ENCODE measurements around the gene LPAR3.

LPAR3 gene

GRCh38 chr1:84892705-84893618, at the start of gene LPAR3:
TSS of gene LPAR3 (minus strand) at chr1:84893206. CDS start at chr1:84866120, 27,086 bp downstream.
- peak within 1 kb of the TSS; percentile 55 for H3K27ac ChIP-seq
- TF ChIP-seq CTCF (IDR thresholded peaks at IDR 0.05) (peak; percentile 58), ZFX (IDR thresholded peaks at IDR 0.05; ENCODE audit: borderline replicate concordance) (no peak)

DNA sequence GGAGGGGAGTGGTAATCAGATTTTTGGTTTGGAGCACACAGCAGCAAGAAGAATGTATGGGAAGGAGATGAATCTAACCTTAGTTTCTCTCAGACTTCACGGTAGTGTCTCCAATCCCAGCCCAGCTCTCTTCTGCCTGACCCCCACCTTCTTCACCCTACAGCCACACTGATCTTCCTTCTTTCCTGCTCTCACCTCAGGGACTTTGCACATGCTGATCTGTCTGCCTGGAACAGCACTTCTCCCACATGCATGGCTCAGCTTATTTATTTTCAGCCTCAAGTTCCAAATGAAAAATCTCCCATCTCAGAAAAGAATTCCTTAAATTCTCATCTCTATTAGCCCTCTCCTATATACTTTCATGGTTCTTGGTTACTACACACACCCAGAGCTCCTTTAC, 48.8 kb upstream of the LPAR3 start:
- no peak overlapping the region for H3K27ac ChIP-seq
- TF ChIP-seq ZFX (IDR thresholded peaks at IDR 0.05; ENCODE audit: borderline replicate concordance) (no peak), CTCF (IDR thresholded peaks at IDR 0.05) (no peak)

GRCh38 chr1:84940481-84940880, 47.5 kb upstream of the LPAR3 start:
- TF ChIP-seq CTCF (IDR thresholded peaks at IDR 0.05) (no peak), ZFX (IDR thresholded peaks at IDR 0.05; ENCODE audit: borderline replicate concordance) (no peak)
- H3K27ac ChIP-seq, result no peak overlapping the region

DNA sequence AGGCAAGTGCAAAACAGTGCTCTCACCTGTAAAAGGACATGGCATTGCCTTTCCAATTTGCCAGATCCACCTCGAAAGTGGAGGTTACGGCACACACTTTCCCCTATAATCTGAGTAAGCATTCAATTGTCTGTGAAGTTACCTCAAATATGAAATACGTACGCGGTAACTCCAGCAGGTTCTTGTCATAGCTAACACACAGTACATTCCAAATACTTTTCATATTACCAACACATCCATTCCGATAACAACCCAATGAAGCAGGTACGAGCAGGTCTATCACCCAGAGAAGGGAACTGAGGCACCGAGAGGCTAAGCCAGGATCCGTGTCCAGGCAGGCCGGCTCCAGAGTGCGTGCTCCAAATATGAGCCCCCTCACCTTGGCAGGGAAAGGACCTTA, 46.8 kb upstream of the LPAR3 start:
- TF ChIP-seq CTCF (IDR thresholded peaks at IDR 0.05), result no peak
- no peak for TF ChIP-seq ZFX (IDR thresholded peaks at IDR 0.05; ENCODE audit: borderline replicate concordance)
- H3K27ac ChIP-seq, result no peak overlapping the region

DNA sequence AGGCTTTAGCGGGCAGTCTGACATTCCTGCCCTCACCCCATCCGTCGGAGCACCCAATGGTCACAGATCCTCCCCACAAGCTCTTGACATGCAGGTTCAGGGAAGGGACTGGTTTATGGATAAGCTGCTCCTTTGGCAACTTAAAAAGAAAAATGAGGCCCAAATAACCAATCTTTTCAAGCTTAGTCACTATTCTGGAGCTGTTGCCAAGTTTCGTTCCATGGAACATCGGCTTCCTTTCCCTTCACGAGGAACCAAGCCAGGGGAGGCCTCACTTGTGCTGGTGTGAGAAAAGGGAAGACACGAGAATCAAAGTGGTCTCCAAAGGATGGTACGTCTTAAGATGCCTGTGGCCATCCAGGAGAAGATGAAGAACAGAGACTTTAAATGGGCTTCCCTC, 46.1 kb upstream of the LPAR3 start:
- no peak for TF ChIP-seq ZFX (IDR thresholded peaks at IDR 0.05; ENCODE audit: borderline replicate concordance)
- no peak for TF ChIP-seq CTCF (IDR thresholded peaks at IDR 0.05)

DNA sequence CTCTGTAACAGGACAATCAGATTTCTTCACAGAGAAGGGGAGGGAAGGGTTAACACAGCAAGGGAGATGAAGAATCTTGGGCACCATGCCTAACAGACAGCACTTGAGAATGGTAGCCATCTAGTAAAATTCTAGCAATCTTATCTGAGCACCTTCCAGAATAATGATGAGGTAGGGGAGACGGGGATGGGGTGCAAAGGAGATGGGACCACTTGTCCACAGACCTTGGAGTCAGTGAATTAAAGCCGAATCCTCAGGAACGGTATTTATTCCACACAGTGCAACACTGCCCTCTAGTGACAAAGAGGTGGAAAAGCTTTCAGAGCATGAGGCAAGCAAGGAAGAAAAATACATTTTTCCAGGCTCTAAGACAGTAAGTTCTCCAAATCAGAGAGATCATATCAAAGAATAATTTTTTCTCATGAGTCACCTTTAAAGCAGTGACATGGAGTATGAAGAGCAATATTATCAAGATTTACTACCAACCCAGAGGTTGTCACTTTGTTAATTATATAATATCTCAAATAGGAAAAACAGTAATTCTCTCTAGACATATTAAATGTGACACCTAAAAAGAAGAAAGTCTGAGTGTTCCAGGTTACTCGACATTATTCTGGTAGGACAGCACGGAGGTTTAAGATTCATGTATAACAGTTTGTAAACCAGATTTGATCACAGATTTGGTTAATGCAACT, 43.3 kb upstream of the LPAR3 start:
- H3K27ac ChIP-seq, result no peak overlapping the region; the same call in 1 of the 2 replicates
- TF ChIP-seq CTCF (IDR thresholded peaks at IDR 0.05) (peak; percentile 94), ZFX (IDR thresholded peaks at IDR 0.05; ENCODE audit: borderline replicate concordance) (no peak)

More for the DNA sequence above, 46.1 kb upstream of the LPAR3 start:
- H3K27ac ChIP-seq, result no peak overlapping the region

All from 22Rv1 (cell line).